Measurements from ENCODE around the gene PCYOX1L.

PCYOX1L gene

DNA sequence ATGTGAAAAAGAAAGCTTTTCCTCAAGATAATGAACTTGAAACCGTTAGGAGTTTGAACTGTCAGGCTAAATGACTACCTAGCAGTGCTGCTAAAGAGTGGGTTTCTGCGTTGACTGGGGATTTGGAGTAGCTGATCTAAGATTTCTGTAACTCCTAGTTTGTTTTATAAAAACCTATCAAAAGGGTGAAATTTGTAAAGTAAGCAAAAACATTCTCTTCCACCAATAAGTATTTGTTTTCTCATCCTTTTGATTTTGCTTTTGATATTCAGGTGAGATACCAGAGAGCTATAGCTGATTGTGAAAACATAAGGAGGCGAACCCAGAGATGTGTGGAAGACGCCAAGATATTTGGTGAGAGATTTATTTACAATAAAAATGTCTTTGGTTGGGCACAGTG lies 8.5 kb upstream of the PCYOX1L start:
- Mint-ChIP-seq H3K9me3 (no peaks in the 10 kb centered on the region), H3K4me3 (peak overlapping the region; percentile 86), H3K4me1 (ENCODE audit: low read depth) (peaks cover 69% of the 10 kb centered on the region), H3K27me3 (ENCODE audit: low read depth) (no peaks in the 10 kb centered on the region), H3K27ac (peak overlapping the region; percentile 92), H3K36me3 (ENCODE audit: low read depth) (peaks cover 78% of the 10 kb centered on the region)

DNA sequence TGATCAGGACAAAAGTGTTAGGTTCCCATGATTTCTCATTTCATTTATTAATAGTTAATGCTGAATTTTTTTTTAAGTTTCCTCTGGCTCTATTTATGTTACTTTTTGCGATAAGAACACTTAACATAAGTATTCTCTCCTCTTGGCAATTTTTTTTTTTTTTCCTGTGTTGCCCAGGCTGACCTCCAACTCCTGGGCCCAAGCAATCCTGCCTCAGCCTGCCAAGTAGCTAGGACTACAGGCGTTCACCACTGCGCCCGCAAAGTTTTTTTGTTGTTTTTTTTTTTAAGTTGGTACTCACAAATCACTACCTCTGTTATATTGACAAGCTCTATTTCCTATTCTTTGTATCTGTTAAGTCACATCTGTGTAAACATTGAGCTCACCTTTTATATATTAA lies 5.7 kb upstream of the PCYOX1L start:
- no peaks in the 10 kb centered on the region for H3K9me3 Mint-ChIP-seq
- no peaks in the 10 kb centered on the region for H3K27me3 Mint-ChIP-seq (ENCODE audit: low read depth)
- peaks cover 82% of the 10 kb centered on the region for H3K36me3 Mint-ChIP-seq (ENCODE audit: low read depth)
- peaks cover 77% of the 10 kb centered on the region for H3K4me1 Mint-ChIP-seq (ENCODE audit: low read depth)
- peak overlapping the region; percentile 71 for H3K27ac Mint-ChIP-seq
- H3K4me3 Mint-ChIP-seq, result peak overlapping the region; percentile 25

DNA sequence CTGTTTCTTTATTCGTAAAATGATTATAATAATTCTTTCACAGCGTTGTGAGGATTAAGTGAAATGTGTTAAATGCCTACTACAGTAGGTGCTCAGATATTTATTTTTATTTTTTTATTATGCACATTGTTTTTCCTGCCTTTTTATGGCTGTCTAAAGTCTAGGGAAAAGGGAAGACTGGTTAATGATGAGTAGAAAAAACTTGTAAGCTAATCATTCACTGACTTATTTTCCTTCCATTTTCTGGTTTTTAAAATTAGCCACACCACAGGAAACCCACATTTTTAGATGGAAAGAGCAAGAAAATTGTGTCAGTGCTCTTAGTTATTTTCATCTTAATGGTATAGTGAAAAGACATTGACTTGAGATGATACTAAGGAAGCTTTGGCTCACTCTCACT lies 3.9 kb upstream of the PCYOX1L start:
- Mint-ChIP-seq H3K4me1 (ENCODE audit: low read depth) (peaks cover 73% of the 10 kb centered on the region), H3K36me3 (ENCODE audit: low read depth) (peaks cover 70% of the 10 kb centered on the region), H3K9me3 (no peaks in the 10 kb centered on the region), H3K27me3 (ENCODE audit: low read depth) (no peaks in the 10 kb centered on the region), H3K4me3 (no peak overlapping the region), H3K27ac (no peak overlapping the region)

DNA sequence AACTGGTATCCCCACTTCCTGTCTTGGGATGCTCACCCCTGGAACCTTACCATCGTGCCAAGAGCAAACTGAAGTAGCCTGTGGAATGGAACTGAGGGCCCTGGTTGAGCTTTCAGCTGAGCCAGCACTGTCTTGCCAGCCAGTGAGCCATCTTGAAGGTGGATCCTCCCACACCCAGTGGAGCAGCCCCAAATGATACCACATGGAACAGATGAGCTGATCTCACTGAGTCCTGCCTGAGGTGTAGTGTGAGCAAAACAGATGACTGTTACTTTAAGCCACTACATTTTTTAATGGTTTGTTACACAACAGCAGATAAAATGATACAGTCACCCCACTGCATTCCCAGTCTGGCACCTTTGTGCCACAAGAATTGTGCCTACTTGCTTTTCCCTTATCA lies 2.2 kb upstream of the PCYOX1L start:
- Mint-ChIP-seq H3K9me3 (no peaks in the 10 kb centered on the region), H3K27me3 (ENCODE audit: low read depth) (no peaks in the 10 kb centered on the region), H3K36me3 (ENCODE audit: low read depth) (peaks cover 56% of the 10 kb centered on the region), H3K4me1 (ENCODE audit: low read depth) (peaks cover 73% of the 10 kb centered on the region), H3K4me3 (no peak overlapping the region), H3K27ac (peak overlapping the region; percentile 54)

DNA sequence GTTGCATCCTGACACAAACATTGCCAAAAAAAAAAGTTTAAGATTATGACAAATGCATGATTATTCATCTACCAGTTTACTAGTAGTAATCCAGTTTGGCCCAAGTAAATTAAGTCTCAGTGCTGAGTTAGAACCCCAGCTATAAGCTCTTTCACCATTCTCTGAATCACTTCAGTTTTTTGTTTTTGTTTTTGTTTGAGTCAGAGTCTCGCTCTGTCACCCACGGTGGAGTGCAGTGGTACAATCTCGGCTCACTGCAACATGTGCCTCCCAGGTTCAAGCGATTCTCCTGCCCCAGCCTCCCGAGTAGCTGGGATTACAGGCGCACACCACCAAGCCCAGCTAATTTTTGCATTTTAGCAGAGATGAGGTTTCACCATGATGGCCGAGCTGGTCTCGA lies 1.5 kb upstream of the PCYOX1L start:
- Mint-ChIP-seq H3K4me1 (ENCODE audit: low read depth) (peaks cover 72% of the 10 kb centered on the region), H3K4me3 (peak overlapping the region; percentile 31), H3K36me3 (ENCODE audit: low read depth) (peaks cover 51% of the 10 kb centered on the region)

DNA sequence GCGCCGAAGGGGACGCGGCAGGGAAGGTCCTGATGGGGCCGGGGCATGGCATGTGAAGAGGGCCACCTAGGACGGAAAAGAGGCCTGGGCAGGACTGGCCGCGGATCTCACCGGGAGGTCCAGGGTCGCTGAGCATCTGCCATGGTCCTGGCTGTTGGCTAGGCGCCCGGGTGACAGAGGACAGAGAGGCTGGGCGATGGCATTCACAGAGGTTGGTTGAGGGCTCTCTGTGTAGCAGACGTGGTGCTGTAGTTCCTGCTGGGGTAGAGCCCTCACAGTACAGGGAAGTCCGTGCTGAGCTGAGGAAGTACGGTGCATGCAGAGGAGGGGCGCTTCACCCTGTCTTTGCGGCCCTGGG lies 427 bp downstream of the PCYOX1L start:
- H3K4me3 Mint-ChIP-seq, result peak overlapping the region; percentile 97
- peaks cover 36% of the 10 kb centered on the region for H3K36me3 Mint-ChIP-seq (ENCODE audit: low read depth)
- peaks cover 63% of the 10 kb centered on the region for H3K4me1 Mint-ChIP-seq (ENCODE audit: low read depth)
- peak overlapping the region; percentile 86 for H3K27ac Mint-ChIP-seq
- H3K27me3 Mint-ChIP-seq (ENCODE audit: low read depth), result no peaks in the 10 kb centered on the region
- H3K9me3 Mint-ChIP-seq, result no peaks in the 10 kb centered on the region

More for the DNA sequence above, 1.5 kb upstream of the PCYOX1L start:
- peak overlapping the region; percentile 54 for H3K27ac Mint-ChIP-seq
- H3K27me3 Mint-ChIP-seq (ENCODE audit: low read depth), result no peaks in the 10 kb centered on the region
- H3K9me3 Mint-ChIP-seq, result no peaks in the 10 kb centered on the region

DNA sequence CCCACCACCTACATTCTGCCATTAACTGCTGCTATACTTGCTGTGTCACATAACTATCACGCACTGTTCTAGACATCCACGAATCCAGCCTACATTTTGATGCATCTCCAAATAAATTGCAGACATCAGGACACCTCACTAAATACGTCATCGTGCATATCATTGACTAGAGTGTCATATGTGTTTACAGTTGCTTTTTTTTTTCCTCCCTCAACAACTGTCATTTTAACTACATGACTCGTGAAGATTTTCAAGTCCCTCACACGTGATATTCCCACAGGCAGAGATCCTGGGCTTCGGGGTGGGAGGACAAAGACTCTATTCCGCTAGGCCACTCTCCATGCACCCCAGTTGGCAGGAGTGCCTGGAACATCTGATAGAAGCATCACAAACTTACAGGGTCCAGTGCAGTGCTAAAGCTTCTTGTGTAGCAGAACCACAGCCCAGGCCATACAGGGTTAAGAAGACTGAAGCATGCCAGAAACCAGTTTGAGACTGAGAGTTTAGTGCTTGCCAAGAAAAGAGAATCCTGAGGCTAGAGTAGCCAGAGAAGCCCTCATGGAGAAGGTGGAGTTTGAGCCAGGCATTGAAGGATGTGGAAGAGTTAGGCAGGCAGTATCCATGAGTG lies 1.1 kb downstream of the PCYOX1L start:
- Mint-ChIP-seq H3K27ac (peak overlapping the region; percentile 86), H3K27me3 (ENCODE audit: low read depth) (no peaks in the 10 kb centered on the region), H3K4me3 (peak overlapping the region; percentile 97), H3K4me1 (ENCODE audit: low read depth) (peaks cover 57% of the 10 kb centered on the region), H3K9me3 (no peaks in the 10 kb centered on the region), H3K36me3 (ENCODE audit: low read depth) (peaks cover 31% of the 10 kb centered on the region)

DNA sequence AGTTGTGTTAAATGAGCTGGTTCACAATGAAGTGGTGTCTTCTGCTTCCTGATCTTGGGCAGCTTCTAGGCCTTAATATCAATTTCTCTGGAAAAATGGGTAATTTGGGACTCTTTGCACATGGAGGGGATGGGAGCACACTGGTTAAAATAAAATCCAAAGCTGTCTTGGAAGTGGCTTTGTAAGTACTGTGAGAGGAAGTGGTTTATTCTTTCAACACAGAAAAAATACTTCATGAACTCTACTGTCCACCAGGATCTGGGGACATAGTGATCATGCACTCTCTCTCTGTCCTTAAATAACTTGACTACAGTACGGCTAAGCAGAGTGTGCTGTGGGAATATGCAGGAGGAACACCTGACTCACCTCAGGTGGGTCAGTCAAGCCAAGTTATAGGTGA lies 2.4 kb downstream of the PCYOX1L start:
- Mint-ChIP-seq H3K9me3 (no peaks in the 10 kb centered on the region), H3K4me1 (ENCODE audit: low read depth) (peaks cover 48% of the 10 kb centered on the region), H3K27me3 (ENCODE audit: low read depth) (no peaks in the 10 kb centered on the region), H3K36me3 (ENCODE audit: low read depth) (peaks cover 20% of the 10 kb centered on the region), H3K4me3 (peak overlapping the region; percentile 49), H3K27ac (peak overlapping the region; percentile 23)

DNA sequence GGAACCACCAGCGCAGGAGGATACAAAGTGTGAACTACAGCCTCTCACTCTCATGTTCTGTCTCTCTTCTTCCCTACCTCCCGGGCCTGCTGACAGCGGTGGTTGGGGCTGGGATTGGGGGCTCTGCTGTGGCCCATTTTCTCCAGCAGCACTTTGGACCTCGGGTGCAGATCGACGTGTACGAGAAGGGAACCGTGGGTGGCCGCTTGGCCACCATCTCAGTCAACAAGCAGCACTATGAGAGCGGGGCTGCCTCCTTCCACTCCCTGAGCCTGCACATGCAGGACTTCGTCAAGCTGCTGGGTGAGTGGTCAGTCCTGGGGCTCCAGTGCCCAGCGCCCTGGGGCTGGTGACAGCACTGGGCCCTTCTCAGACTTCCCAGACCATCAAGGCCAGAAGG lies 4.7 kb downstream of the PCYOX1L start:
- Mint-ChIP-seq H3K27me3 (ENCODE audit: low read depth) (no peaks in the 10 kb centered on the region), H3K27ac (no peak overlapping the region), H3K9me3 (no peaks in the 10 kb centered on the region), H3K36me3 (ENCODE audit: low read depth) (peaks cover 12% of the 10 kb centered on the region), H3K4me1 (ENCODE audit: low read depth) (peaks cover 33% of the 10 kb centered on the region), H3K4me3 (no peak overlapping the region)

DNA sequence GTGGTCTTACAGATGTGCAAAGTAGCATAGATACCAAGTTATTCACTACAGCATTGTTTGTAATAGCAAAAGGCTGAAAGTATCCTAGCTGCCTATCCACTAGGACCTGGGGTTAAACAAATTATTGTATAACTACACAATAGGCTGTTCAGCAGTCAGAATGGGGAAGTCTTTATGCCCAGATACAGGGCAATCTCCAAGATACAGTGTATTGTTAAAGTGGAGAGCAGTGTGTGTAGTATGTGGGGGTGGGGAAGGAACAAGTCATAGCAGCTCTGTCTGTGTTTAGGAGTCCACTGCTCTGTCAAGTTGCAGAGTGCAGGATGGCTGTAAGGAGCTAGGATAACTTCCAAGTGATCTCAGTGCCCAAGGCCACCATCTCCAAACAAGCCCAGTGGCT lies 5.5 kb downstream of the PCYOX1L start:
- peaks cover 30% of the 10 kb centered on the region for H3K4me1 Mint-ChIP-seq (ENCODE audit: low read depth)
- no peaks in the 10 kb centered on the region for H3K9me3 Mint-ChIP-seq
- no peaks in the 10 kb centered on the region for H3K27me3 Mint-ChIP-seq (ENCODE audit: low read depth)
- H3K4me3 Mint-ChIP-seq, result no peak overlapping the region
- H3K27ac Mint-ChIP-seq, result no peak overlapping the region
- peaks cover 12% of the 10 kb centered on the region for H3K36me3 Mint-ChIP-seq (ENCODE audit: low read depth)

DNA sequence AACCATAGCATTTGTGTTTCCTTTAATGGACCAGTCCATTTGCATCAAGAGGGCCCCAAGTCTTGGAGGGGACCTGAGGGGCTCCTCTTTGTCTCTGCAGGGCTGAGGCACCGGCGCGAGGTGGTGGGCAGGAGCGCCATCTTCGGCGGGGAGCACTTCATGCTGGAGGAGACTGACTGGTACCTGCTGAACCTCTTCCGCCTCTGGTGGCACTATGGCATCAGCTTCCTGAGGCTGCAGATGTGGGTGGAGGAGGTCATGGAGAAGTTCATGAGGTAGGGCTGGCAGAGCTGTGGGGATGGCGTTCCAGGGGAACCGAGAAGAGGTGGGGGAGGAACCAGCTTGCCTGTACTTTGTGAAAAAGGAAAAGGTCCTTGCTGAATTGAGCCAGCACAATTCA lies 6.1 kb downstream of the PCYOX1L start:
- H3K4me3 Mint-ChIP-seq, result no peak overlapping the region
- peaks cover 13% of the 10 kb centered on the region for H3K36me3 Mint-ChIP-seq (ENCODE audit: low read depth)
- H3K4me1 Mint-ChIP-seq (ENCODE audit: low read depth), result peaks cover 24% of the 10 kb centered on the region
- H3K27me3 Mint-ChIP-seq (ENCODE audit: low read depth), result no peaks in the 10 kb centered on the region
- H3K27ac Mint-ChIP-seq, result no peak overlapping the region
- H3K9me3 Mint-ChIP-seq, result no peaks in the 10 kb centered on the region

DNA sequence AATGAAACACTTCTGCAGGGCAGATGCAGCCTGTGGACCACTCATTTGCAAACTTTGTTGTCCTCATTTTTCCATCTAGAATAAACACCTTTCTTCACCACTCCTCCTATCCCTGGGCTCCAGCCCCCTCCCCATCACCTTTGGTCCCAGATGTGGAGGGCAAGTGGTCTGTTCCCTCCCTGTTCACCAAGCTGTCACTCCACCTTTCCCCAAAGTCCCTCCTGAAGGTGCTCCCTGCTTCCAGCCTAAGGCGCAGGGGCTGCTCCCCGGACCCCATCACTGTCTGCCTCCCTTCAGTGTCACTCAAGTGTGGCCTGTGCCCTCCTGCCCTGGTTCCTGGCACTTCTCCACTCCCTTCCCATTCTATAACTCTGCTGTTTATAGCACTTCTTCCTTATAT lies 6.9 kb downstream of the PCYOX1L start:
- peaks cover 13% of the 10 kb centered on the region for H3K36me3 Mint-ChIP-seq (ENCODE audit: low read depth)
- H3K4me1 Mint-ChIP-seq (ENCODE audit: low read depth), result peaks cover 19% of the 10 kb centered on the region
- no peak overlapping the region for H3K27ac Mint-ChIP-seq
- no peaks in the 10 kb centered on the region for H3K27me3 Mint-ChIP-seq (ENCODE audit: low read depth)
- H3K9me3 Mint-ChIP-seq, result no peaks in the 10 kb centered on the region
- H3K4me3 Mint-ChIP-seq, result no peak overlapping the region

DNA sequence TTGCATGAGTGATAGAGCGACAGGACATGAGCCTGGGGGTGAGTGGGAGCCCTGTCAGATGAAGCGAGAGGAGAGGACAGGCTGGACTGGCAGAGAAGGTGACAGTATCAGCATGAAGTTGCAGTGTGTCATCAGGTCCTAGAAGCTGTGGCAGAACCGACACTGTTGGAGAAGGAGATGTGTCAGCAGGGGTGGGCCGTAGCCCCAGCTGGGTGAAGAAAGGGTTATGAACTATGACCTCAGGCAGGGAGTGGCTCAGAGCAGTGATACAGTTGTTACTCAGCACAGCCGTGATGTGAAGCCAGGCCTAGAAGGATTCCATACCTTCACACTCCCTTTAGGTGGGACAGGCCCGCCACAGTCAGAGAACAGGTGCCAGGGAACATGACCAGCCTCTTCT lies 7.6 kb downstream of the PCYOX1L start:
- Mint-ChIP-seq H3K4me1 (ENCODE audit: low read depth) (peaks cover 12% of the 10 kb centered on the region), H3K27ac (no peak overlapping the region), H3K9me3 (no peaks in the 10 kb centered on the region), H3K27me3 (ENCODE audit: low read depth) (no peaks in the 10 kb centered on the region), H3K4me3 (no peak overlapping the region), H3K36me3 (ENCODE audit: low read depth) (peaks cover 11% of the 10 kb centered on the region)

DNA sequence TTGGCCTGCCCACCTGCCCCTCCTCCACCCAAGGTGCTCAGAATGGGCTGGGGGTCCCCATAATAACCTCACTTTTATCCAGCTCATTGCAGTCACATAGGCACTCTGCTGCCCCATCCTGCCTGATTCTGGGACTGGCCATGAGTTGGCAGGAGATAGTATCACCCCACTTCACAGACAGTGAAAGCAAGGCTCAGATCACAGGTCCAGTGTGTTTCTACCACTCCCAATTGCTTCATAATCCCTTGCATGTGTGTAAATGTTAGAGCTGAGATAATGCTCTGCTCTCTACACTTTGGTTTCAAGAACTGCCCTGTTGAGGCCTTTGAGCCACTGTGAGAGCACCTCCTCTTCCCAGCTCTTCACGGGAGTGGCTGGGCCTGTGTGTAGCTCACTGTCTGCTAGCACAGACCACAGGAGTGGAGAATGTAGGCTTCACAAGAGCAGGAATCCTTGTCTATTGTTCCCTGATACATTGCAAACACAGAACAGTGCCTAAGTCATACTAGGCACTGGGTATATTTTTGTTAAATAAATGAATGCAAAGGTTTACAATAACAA lies 8.4 kb downstream of the PCYOX1L start:
- Mint-ChIP-seq H3K4me3 (no peak overlapping the region), H3K9me3 (no peaks in the 10 kb centered on the region), H3K36me3 (ENCODE audit: low read depth) (peaks cover 8% of the 10 kb centered on the region), H3K4me1 (ENCODE audit: low read depth) (peaks cover 5% of the 10 kb centered on the region), H3K27me3 (ENCODE audit: low read depth) (no peaks in the 10 kb centered on the region), H3K27ac (no peak overlapping the region)

DNA sequence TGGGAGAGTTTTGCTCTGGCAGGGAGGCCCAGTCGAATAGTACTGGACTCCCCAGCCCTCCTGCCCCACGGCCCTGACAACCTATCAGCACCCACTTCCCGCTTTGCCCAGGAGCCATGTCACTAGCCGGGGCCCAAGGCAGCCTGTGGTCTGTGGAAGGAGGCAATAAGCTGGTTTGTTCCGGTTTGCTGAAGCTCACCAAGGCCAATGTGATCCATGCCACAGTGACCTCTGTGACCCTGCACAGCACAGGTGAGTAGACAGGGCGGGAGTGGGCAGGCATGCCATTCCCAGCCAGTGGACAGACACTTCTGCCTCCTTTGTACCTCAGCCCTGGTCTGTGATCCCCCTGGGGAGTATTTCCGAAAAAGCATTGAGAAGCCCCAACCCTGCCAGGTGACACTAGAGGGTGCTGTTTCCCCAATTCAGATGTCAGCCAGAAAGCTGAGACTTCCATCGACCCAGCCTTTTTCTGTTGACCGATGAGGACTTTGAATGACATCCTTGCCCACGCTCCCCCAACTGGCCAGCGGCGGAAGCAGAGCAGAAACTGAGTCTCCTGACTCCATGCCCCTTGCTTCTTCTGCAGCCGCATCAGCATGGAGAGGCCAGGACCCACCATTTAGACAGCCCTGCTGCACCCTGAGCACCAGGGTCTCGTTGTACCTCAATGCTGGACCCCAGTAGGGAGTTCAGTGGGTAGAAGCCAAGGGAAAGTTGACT lies 9.6 kb downstream of the PCYOX1L start:
- Mint-ChIP-seq H3K36me3 (ENCODE audit: low read depth) (peaks cover 8% of the 10 kb centered on the region), H3K4me1 (ENCODE audit: low read depth) (peaks cover 5% of the 10 kb centered on the region), H3K27ac (peak overlapping the region; percentile 7), H3K27me3 (ENCODE audit: low read depth) (no peaks in the 10 kb centered on the region), H3K4me3 (no peak overlapping the region), H3K9me3 (no peaks in the 10 kb centered on the region)
